Testis (tissue), 3 donors: Measurements from ENCODE around the gene SLC13A5. TPM values are rescaled to one million over a fixed set of nuclear protein-coding genes. Genes with fewer than 3 reads are reported as not detected.
A peak's percentile ranks its signal among the peaks of the same experiment; 100 is the strongest.

Experiments used
- DNase-seq: peaks from one replicate; pipeline ENCODE4 v3.0.0-alpha.2; 2019
- H3K27ac ChIP-seq, 2 donors: fragments of 200-600 bp; sonication (generic); one replicate each; pipeline ENCODE4 v1.5.1; 2019
- H3K27me3 ChIP-seq: fragments of 200-600 bp; sonication (generic); one replicate; pipeline ENCODE4 v1.5.1; 2019
- H3K36me3 ChIP-seq: fragments of 200-600 bp; sonication (generic); one replicate; pipeline ENCODE4 v1.5.1; 2017; ENCODE audit warnings: low read depth; ENCODE audit errors: missing control alignments
- H3K4me1 ChIP-seq: fragments of 200-600 bp; sonication (generic); one replicate; pipeline ENCODE4 v1.5.1; 2019
- H3K4me3 ChIP-seq, 2 donors: fragments of 200-600 bp; sonication (generic); one replicate each; pipeline ENCODE4 v1.5.1; 2017 to 2019
- H3K9me3 ChIP-seq: fragments of 200-600 bp; sonication (generic); one replicate; pipeline ENCODE4 v1.5.1; 2017
- CTCF ChIP-seq, 3 experiments: fragments of 450-650 bp in 2 of 3; fragments of 200-600 bp in 1 of 3; sonication (generic) in 1 of 3; IDR thresholded peaks; one replicate each; pipeline ENCODE4 v1.5.1; 2016 to 2019; ENCODE audit warnings: antibody characterized with exemption in 3 of 3, mild to moderate bottlenecking in 2 of 3, moderate library complexity in 1 of 3
- POLR2A ChIP-seq: fragments of 450-650 bp; IDR thresholded peaks from one replicate; pipeline ENCODE4 v1.6.1; 2017; ENCODE audit warnings: antibody characterized with exemption, mild to moderate bottlenecking, moderate library complexity
- WGBS, 2 donors: methylation state at CpG; one replicate each; pipeline ENCODE4 v1.1.5; 2018; 5-methylcytosine and 5-hydroxymethylcytosine counted together
- intact Hi-C: fragments of 100-400 bp; cut with DNase I; formaldehyde crosslinking; loops from one replicate; pipeline ENCODE4 v1.15.1; 2023; ENCODE audit warnings: low total_unique reads
- polyA plus RNA-seq: library from polyadenylated mRNA; stranded (reverse); fragments of 350-450 nt; fragmentation: Illumina TruSeq; extraction: RNeasy Lipid Tissue Mini Kit (QIAGEN cat#74804); gene quantifications from one replicate; pipeline ENCODE4 v1.2.3, GENCODE V29; 2014; ENCODE audit warnings: low read depth, low replicate concordance; ENCODE audit not compliant: insufficient read depth
- total RNA-seq, 2 donors: library from RNA; depleted of rRNA; stranded (reverse); fragments of >200 nt; gene quantifications; one replicate each; pipeline ENCODE4 v1.2.3, GENCODE V29; 2016

The SLC13A5 gene
- total and polyA plus RNA-seq, 3 donors from 2014 or later = 3.1 to 13.0 (median 3.3) TPM

DNA sequence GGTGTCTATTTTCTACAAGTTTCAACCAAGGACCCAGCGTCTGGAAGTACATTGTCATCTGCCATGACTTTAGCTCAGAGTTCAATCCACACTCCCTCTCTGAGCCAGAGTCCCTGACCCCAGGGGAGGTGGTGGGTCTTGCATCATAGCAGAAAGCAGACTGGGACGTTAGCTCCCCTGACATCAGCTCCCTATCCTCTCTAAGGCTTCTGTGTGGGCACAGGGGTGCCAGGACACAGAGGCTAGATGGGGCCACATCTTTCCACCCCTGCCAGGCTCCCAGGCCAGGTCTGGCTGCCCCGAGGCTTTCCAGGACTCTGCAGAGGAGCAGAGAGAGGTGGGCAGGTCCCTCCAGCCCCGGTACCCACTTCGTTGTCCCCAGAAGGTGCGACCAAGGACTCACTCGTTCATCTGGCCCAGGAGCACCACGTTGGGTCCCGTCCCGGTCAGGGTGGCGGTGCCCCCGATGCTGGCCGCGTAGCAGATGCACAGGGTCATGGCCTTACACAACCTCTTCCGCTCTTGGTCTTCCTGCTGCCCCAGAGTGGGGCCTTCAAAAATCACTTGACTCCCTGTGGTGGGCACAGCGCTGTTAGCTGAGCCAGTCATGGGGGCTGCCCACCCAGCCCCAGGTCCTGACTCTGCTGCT, 10.5 kb downstream of the SLC13A5 start:
- DNase-seq = no peak
- H3K27ac ChIP-seq = no peak overlapping the region
- H3K9me3 ChIP-seq = no peaks in the 10 kb centered on the region
- H3K36me3 ChIP-seq = no peaks in the 10 kb centered on the region
- no peaks in the 10 kb centered on the region for H3K27me3 ChIP-seq
- H3K4me3 ChIP-seq = no peak overlapping the region
- intact Hi-C loops = no loop called here
- no peaks in the 10 kb centered on the region for H3K4me1 ChIP-seq
- TF ChIP-seq POLR2A = no peak
- TF ChIP-seq CTCF (IDR thresholded peaks at IDR 0.05) = no peak
- WGBS, 2 donors = 93 to 95% methylated on average over 10 to 16 of the region's 16 CpGs

GRCh38 chr17:6701719-6702118, 11.4 kb downstream of the SLC13A5 start:
- intact Hi-C loops = no loop called here
- peak in 1 of 3 experiments; percentile 34 for TF ChIP-seq CTCF (IDR thresholded peaks at IDR 0.05)
- TF ChIP-seq POLR2A = no peak
- Histone ChIP-seq H3K9me3 (no peaks in the 10 kb centered on the region), H3K36me3 (no peaks in the 10 kb centered on the region), H3K4me3 (no peak overlapping the region), H3K27me3 (no peaks in the 10 kb centered on the region), H3K27ac (no peak overlapping the region), H3K4me1 (no peaks in the 10 kb centered on the region)
- DNase-seq = peak; percentile 58
- 41 to 43% methylated on average over 11 of the region's 11 CpGs for WGBS, 2 donors

DNA sequence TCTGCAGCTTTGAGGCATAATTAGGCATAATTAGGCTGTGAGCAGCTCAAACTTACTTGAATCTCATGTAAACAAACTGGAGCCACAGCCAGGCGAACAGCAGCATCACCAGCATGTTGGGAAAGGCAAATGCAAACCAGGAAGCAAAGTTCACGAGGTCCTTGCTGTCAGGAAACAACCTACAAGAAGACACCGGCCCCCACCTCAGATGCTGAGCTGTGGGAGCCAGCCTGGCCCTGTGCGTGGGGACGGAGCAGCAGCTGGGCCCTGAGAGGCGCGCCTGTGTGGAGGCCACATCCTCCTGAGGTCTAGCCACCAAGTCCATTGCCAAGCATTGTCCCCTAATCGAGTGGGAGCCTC, 12.2 kb downstream of the SLC13A5 start:
- intact Hi-C loops = no loop called here
- WGBS, 2 donors = 89 to 90% methylated on average over 8 of the region's 8 CpGs
- Histone ChIP-seq H3K27me3 (no peaks in the 10 kb centered on the region), H3K4me3 (no peak overlapping the region), H3K36me3 (no peaks in the 10 kb centered on the region), H3K4me1 (no peaks in the 10 kb centered on the region), H3K27ac (no peak overlapping the region), H3K9me3 (no peaks in the 10 kb centered on the region)
- DNase-seq = no peak
- TF ChIP-seq POLR2A = no peak
- no peak for TF ChIP-seq CTCF (IDR thresholded peaks at IDR 0.05)

- Histone ChIP-seq H3K27ac (no peak overlapping the region), H3K36me3 (no peaks in the 10 kb centered on the region), H3K9me3 (no peaks in the 10 kb centered on the region), H3K4me1 (no peaks in the 10 kb centered on the region), H3K27me3 (no peaks in the 10 kb centered on the region), H3K4me3 (no peak overlapping the region)
- intact Hi-C loops = no loop called here
- WGBS, 2 donors = 81 to 86% methylated on average over 16 of the region's 16 CpGs
- DNase-seq = no peak
- TF ChIP-seq CTCF (IDR thresholded peaks at IDR 0.05) (no peak), POLR2A (no peak)
Measured at GRCh38 chr17:6699997-6700947, 12.9 kb downstream of the SLC13A5 start.
